Stimulated activated naive B cell treated with anti-CD40 and anti-IgM and Interleukin-4, amounts not matched to agents 10 μg/mL and 1 μg/mL and 100 μg/mL, for 72 hours (primary cell): ENCODE data around the gene ARFGEF3.
"Not testable (repeated sequence)": the region's sequence is repeated elsewhere in the genome, so short reads cannot be mapped to it uniquely, and the experiment has no call there.

Experiments used
- ATAC-seq, 2 donors: fragments of 150-1000 bp; cut with Tn5 transposase; replicated peaks; 2 replicates each; pipeline ENCODE4 v1.10.0; 2021; ENCODE audit warnings: moderate library complexity in 1 of 2
- DNase-seq: peaks from one replicate; pipeline ENCODE4 v3.0.0; 2021
- H3K27ac Mint-ChIP-seq: one replicate; pipeline ENCODE4 v1.8.0; 2022; ENCODE audit warnings: mild to moderate bottlenecking, mixed read lengths
- H3K27me3 Mint-ChIP-seq, 2 donors: one replicate each; pipeline ENCODE4 v1.8.0; 2022; ENCODE audit warnings: mixed read lengths in 2 of 2
- H3K36me3 Mint-ChIP-seq, 2 donors: one replicate each; pipeline ENCODE4 v1.8.0; 2022; ENCODE audit warnings: mixed read lengths in 2 of 2, mild to moderate bottlenecking in 1 of 2
- H3K4me1 Mint-ChIP-seq, 2 donors: one replicate each; pipeline ENCODE4 v1.8.0; 2022; ENCODE audit warnings: mixed read lengths in 2 of 2, mild to moderate bottlenecking in 1 of 2
- H3K4me3 Mint-ChIP-seq, 2 donors: one replicate each; pipeline ENCODE4 v1.8.0; 2022; ENCODE audit warnings: mild to moderate bottlenecking in 2 of 2, mixed read lengths in 2 of 2, moderate library complexity in 1 of 2
- H3K9me3 Mint-ChIP-seq, 2 donors: one replicate each; pipeline ENCODE4 v1.8.0; 2022; ENCODE audit warnings: mixed read lengths in 2 of 2, mild to moderate bottlenecking in 1 of 2

Gene ARFGEF3

DNA sequence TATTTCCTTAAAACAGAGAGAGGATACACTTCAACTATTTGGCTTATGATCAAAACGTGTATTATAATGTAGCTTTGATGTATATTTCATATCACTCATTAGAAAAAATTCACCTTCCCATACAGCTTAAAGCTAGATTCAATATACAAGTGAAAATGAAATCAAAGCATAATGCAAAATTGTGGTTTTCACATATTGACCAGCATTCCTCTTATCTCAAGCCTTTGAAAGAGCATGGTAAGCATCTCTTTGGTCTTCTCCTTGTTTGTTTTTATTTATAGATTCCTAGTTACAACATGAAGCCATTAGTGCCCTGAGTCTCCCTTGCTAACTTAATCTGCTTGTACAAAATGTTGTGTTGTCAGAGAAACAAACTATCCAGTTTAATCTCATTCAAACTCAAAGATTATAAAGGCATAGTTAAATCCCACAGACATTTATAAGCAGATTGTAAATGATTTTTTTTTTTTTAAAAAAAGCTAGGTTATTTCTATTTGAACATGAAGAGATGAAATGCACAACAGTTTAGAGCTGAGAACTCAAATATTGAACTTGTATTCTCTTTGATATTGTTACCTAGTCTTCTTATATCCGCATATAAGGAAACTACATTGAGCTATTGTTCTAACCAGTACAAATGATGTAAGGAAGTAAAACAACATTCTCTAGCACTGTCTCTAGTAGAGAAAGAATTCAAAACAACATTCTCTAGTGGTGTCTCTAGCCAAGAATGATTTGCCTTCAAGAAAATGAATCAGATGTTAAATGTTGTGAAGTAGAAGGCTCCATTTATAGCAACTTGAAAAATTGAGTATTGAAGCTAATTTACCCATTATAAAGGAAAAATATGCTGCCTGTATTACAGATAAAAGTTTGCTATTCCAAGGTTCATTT, 184.8 kb downstream of the ARFGEF3 start:
- H3K27me3 Mint-ChIP-seq = peaks cover 11 to 12% of the 10 kb centered on the region in 2 donors
- DNase-seq = no peak

DNA sequence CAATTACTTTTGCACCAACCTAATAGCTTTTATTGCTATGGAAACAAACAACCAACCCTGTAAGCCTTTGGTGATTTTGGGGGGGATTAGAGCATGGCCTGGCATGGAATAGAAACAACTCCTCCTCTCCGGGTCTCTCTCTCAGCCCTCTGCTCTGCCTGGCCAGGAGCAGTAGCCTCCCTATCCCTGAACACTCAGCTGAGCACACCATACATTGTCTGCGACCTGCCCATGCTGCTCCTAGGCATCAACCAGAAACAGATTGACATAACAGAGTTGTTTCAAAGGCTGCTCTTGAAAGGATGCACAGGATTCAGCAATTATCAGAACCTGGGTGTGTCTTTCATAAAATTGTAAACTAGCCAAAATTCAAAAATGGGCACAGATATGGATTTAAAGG, 186.1 kb downstream of the ARFGEF3 start:
- Mint-ChIP-seq H3K27ac (no peak overlapping the region), H3K9me3 (no peaks in the 10 kb centered on the region), H3K4me1 (no peaks in the 10 kb centered on the region), H3K27me3 (peaks cover 14 to 15% of the 10 kb centered on the region in 2 donors), H3K4me3 (no peak overlapping the region), H3K36me3 (no peaks in the 10 kb centered on the region)
- no peak for ATAC-seq
- no peak for DNase-seq

More for the DNA sequence above, 184.8 kb downstream of the ARFGEF3 start:
- Mint-ChIP-seq H3K36me3 (no peaks in the 10 kb centered on the region), H3K9me3 (no peaks in the 10 kb centered on the region), H3K27ac (no peak overlapping the region), H3K4me1 (no peaks in the 10 kb centered on the region), H3K4me3 (no peak overlapping the region)
- ATAC-seq = no peak

DNA sequence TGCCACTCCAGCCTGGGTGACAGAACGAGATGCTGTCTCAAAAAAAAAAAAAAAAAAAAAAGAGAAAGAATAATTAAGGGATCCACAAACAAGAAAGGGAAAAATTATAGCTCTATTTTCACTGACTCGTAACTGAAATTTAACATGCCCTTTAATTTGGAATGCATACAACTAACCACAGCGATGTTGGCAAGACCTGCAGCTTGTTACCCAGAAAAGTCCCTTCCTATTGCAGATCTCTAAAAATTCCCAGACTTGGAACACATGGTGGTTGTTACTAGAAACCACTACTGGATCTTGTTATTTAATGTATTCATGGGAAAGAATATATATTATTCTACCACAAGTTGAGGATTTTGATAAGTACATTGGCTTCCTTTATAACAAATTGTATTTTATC, 188.2 kb downstream of the ARFGEF3 start:
- H3K36me3 Mint-ChIP-seq = no peaks in the 10 kb centered on the region

DNA sequence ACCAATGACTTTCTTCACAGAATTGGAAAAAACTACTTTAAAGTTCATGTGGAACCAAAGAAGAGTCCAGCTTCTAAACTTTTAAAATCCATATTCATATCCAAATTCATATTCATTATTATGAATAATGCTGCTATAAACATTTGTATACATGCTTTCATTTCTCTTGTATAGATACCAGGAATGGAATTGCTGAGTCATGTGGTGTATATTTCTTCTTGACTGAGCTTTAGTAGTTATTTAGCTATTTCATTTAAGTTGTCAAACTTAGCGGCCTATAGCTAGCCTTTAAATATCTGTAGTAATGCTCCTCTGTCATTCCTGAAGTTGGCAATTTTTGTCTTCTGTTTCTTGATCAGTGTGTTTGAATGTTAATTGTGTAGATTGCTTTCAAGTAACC, 196.2 kb downstream of the ARFGEF3 start:
- H3K9me3 Mint-ChIP-seq = peaks cover 0 to 3% of the 10 kb centered on the region in 2 donors
- no peaks in the 10 kb centered on the region for H3K4me1 Mint-ChIP-seq
- H3K36me3 Mint-ChIP-seq = no peaks in the 10 kb centered on the region
- no peak for ATAC-seq
- DNase-seq = no peak
- H3K27me3 Mint-ChIP-seq = peaks cover 26 to 33% of the 10 kb centered on the region in 2 donors
- H3K27ac Mint-ChIP-seq = no peak overlapping the region
- H3K4me3 Mint-ChIP-seq = no peak overlapping the region

More for the DNA sequence above, 188.2 kb downstream of the ARFGEF3 start:
- no peaks in the 10 kb centered on the region for H3K9me3 Mint-ChIP-seq
- H3K27ac Mint-ChIP-seq = no peak overlapping the region
- peaks cover 21 to 24% of the 10 kb centered on the region in 2 donors for H3K27me3 Mint-ChIP-seq
- no peaks in the 10 kb centered on the region for H3K4me1 Mint-ChIP-seq
- no peak overlapping the region for H3K4me3 Mint-ChIP-seq
- DNase-seq = no peak
- no peak for ATAC-seq

DNA sequence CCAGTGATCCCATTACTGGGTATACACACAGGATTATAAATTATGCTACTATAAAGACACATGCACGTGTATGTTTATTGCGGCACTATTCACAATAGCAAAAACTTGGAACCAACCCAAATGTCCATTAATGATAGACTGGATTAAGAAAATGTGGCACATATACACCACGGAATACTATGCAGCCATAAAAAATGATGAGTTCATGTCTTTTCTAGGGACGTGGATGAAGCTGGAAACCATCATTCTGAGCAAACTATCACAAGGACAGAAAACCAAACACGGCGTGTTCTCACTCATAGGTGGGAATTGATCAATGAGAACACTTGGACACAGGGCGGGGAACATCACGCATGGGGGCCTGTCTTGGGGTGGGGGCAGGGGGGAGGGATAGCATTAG, 206.9 kb downstream of the ARFGEF3 start:
- peaks cover 37 to 39% of the 10 kb centered on the region in 2 donors for H3K27me3 Mint-ChIP-seq
- H3K4me1 Mint-ChIP-seq, H3K4me3 Mint-ChIP-seq, H3K27ac Mint-ChIP-seq, DNase-seq, ATAC-seq, H3K9me3 Mint-ChIP-seq, H3K36me3 Mint-ChIP-seq: not testable (repeated sequence)

DNA sequence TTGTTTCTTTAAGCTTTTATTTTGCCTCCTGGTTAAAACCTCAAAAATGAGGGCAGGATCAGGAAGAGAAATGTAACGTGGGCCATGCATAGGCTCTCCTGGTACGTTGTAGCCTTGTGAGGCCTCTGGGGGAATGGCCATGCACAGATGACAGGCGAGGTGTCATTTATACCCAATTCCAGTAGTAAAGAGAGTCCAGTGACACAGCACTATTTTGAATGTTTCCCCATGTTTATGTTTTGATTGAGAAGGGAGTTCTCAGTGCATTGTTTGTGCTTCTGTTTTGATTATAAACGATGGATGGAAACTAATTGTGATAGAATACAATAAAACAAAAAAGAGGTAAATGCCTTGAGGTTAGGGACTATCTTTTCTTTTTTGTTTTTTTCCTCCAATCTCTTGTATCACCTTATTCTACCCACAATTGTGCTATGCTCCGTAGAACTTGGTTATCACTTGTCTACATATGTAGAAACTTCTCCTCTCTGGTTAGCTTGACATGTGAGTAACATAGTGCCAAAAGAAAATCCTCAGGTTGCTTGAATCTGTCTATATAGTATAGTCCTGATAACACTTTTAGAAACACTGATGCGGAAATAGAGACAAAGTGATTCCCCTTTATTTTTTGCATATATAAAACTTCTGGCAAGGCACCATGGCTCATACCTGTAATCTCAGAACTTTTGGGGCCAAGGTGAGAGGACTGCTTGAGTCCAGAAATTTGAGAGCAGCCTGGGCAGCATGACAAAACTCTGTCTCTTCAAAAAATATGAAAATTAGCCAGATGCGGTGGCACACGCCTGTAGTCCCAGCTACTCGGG, 209.1 kb downstream of the ARFGEF3 start:
- ATAC-seq (no peak), DNase-seq (no peak)
- peaks cover 20 to 21% of the 10 kb centered on the region in 2 donors for H3K27me3 Mint-ChIP-seq
- peaks cover 4 to 5% of the 10 kb centered on the region in 2 donors for H3K9me3 Mint-ChIP-seq
- no peaks in the 10 kb centered on the region for H3K4me1 Mint-ChIP-seq
- H3K27ac Mint-ChIP-seq = no peak overlapping the region
- H3K4me3 Mint-ChIP-seq = no peak overlapping the region
- peaks cover 0 to 2% of the 10 kb centered on the region in 2 donors for H3K36me3 Mint-ChIP-seq

DNA sequence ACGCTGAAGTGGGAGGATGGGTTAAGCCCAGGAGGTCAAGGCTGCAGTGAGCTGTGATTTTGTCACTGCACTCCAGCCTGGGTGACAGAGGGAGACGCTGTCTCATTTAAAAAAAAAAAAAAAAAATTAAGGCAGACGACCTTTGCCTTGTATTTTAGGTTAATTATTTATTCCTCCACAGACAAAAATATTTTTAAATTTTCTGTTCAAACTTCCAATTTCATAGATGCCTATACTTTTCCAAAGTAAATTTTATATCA, 209.6 kb downstream of the ARFGEF3 start:
- peaks cover 0 to 2% of the 10 kb centered on the region in 2 donors for H3K36me3 Mint-ChIP-seq
- no peak for ATAC-seq
- no peak overlapping the region for H3K27ac Mint-ChIP-seq
- H3K9me3 Mint-ChIP-seq = peaks cover 4 to 5% of the 10 kb centered on the region in 2 donors
- DNase-seq = no peak
- H3K27me3 Mint-ChIP-seq = peaks cover 15 to 16% of the 10 kb centered on the region in 2 donors
- H3K4me1 Mint-ChIP-seq = no peaks in the 10 kb centered on the region
- H3K4me3 Mint-ChIP-seq = no peak overlapping the region

DNA sequence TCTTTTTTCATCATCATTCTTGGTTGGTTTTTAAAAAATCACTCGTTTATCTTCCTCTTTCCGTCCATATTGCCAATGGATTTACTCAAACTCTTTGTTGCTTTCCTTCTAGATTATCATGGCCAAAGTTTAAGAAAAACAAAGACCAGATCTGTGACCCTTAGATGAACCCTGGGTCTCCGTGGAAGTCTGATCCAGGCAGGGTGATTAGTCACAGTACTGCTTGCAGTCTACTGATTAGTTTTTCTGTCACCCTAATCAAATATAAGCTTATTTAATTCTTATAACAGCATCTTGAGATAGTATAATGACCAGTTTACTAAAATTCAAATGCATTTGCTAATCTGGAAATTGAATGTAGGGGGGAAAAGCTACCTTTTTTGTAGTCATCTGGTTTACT, 210.0 kb downstream of the ARFGEF3 start:
- Mint-ChIP-seq H3K9me3 (peaks cover 4 to 5% of the 10 kb centered on the region in 2 donors), H3K27ac (no peak overlapping the region), H3K36me3 (peaks cover 0 to 2% of the 10 kb centered on the region in 2 donors), H3K4me1 (no peaks in the 10 kb centered on the region), H3K27me3 (peaks cover 12 to 13% of the 10 kb centered on the region in 2 donors), H3K4me3 (no peak overlapping the region)
- DNase-seq (no peak), ATAC-seq (no peak)

DNA sequence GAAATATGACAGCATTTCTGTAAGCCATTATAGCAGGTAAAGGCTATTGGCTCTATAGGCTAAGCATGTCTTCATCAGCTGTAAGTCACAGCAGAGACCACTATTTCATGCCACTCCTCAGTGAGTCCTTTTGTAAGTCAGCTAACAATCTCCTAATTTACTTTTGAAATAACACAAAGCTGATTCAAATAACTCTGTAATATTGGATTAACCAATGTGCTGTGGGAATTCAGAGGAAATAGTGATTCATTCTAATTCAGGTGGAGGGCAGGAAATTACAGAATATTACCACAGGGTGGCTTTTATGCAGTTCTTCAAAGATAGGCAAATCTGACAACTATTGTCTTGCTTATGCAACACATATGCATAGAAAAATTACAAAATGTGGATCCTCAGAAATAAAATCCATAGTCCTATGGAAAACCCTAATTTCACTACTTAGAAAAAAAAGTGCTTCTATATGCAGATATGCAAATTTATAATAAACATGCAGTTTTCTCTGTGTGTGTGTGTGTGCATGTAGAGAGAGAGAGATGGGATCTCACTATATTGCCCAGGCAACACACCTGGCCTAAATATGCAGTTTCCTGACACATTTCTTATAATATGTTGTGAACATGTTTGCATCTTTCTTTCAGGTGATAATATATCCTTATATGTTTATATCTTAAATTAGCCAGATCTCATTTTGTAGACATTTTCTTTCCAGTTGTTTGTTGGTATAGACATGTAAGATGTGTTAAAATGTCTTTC, 211.1 kb downstream of the ARFGEF3 start:
- H3K27me3 Mint-ChIP-seq = peaks cover under 1 to 3% of the 10 kb centered on the region in 2 donors
- no peak overlapping the region for H3K27ac Mint-ChIP-seq
- H3K4me3 Mint-ChIP-seq = no peak overlapping the region
- no peaks in the 10 kb centered on the region for H3K9me3 Mint-ChIP-seq
- no peaks in the 10 kb centered on the region for H3K4me1 Mint-ChIP-seq
- ATAC-seq (no peak), DNase-seq (no peak)
- H3K36me3 Mint-ChIP-seq = no peaks in the 10 kb centered on the region

DNA sequence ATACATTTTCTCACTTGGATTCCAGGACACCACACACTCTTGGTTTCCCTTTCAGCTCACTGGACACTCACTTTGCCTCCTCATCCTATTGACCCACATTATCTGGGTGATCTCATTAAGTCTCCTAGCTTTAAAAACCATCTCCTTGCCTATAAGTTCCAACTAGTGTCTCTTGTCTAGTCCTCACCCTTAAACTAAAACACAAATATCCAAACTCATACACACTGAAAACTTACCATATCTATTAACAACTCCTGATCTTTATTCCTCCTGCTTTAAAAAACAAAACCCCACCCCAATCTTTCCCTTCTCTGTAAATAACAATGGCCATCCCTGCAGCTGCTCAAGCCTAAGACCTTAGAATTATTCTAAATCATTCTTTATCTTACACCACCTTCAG, 212.5 kb downstream of the ARFGEF3 start:
- no peak for ATAC-seq
- DNase-seq = no peak
- Mint-ChIP-seq H3K4me1 (no peaks in the 10 kb centered on the region), H3K36me3 (no peaks in the 10 kb centered on the region), H3K4me3 (no peak overlapping the region), H3K9me3 (no peaks in the 10 kb centered on the region), H3K27ac (no peak overlapping the region), H3K27me3 (no peaks in the 10 kb centered on the region)

DNA sequence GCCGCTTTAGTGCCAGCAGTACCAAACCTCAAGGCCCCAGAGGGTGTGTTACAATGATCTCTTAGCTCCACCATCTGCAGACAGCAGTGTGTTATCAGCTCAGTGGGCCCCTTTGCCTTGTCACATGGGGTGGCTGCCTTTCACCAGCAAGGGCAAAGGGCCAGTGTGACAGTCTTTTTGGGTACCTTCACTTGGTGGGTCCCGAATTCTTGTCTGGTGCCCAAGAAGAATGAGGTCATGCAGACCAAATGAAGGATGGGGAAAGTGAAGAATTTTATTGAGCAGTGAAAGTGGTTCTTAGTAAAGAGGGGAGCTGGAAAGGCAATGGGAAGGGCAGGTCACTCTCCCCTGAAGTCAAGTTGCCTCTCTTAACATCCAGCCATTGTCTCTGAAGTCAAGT, 213.1 kb downstream of the ARFGEF3 start:
- Mint-ChIP-seq H3K27me3 (no peaks in the 10 kb centered on the region), H3K9me3 (no peaks in the 10 kb centered on the region), H3K4me3 (no peak overlapping the region), H3K4me1 (no peaks in the 10 kb centered on the region), H3K36me3 (no peaks in the 10 kb centered on the region), H3K27ac (no peak overlapping the region)
- DNase-seq = no peak
- ATAC-seq = no peak

DNA sequence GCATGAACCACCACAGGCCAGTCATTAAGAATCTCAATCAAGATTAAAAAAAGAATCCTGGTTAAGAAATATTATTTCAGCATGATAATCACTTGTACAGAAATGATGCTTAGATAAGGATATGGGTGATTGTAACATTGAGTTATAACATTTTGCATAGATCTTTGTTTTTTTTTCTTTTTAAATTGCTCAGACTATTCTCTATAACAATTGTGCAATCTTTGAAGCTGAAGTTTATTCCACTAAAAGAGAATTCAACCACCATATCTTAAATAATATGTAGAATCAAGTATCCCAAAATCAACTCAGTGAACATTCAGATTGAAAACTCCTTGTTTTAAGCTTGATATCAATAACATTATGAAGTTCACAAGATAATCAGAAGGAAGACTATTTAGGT, 215.3 kb downstream of the ARFGEF3 start:
- DNase-seq = no peak
- Mint-ChIP-seq H3K27me3 (no peaks in the 10 kb centered on the region), H3K27ac (no peak overlapping the region), H3K4me3 (no peak overlapping the region), H3K36me3 (no peaks in the 10 kb centered on the region), H3K9me3 (no peaks in the 10 kb centered on the region), H3K4me1 (no peaks in the 10 kb centered on the region)
- ATAC-seq = no peak

DNA sequence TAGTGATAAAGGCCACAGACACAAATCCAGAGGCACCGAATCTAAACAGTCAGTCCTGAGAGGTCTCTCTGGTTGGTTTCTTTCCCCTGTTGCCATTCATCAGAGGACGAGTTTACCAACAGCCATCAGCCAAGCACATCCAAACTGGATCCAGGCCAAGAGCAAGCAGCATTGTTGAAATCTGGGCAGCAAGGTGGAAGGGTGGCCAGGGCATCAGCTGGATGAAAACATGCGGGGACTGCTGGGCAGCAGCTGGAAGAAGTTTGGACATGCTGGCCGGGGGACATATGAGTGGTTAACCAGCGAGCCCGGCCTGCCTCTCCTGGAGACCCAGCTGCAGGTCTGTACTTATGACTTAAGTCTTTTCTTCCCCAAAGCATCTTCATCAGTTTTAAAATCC, 216.1 kb downstream of the ARFGEF3 start, which contains the start of gene SMIM28:
Gene SMIM28, plus strand, starts transcription at position 62 of the 400 bp plus-strand sequence. Its CDS starts 168 bp downstream, at position 230.
- Mint-ChIP-seq H3K9me3 (no peaks in the 10 kb centered on the region), H3K27me3 (peaks cover 0 to 5% of the 10 kb centered on the region in 2 donors), H3K4me1 (no peaks in the 10 kb centered on the region), H3K27ac (no peak within 1 kb of the TSS), H3K36me3 (no peaks in the 10 kb centered on the region), H3K4me3 (no peak within 1 kb of the TSS)
- DNase-seq = no peak
- no peak for ATAC-seq

DNA sequence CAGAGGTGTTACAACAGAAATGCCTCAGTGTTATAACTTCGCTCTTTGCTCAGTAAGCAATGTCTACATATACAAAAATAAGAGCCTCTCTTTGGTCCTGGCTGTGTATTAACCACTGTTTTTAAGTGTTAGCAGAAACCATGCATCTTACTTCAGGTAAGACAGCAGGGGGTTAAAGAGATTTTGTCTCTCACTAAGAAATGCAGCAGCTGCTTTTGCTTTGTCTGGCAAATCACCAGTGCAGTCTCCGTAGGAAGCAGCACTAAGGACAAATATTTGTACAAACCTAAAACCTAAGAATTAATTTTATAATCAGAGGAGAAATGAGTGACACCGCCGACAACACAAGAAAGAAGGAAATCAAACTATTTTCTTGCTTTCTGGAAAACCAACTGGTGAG, 216.7 kb downstream of the ARFGEF3 start:
- Mint-ChIP-seq H3K36me3 (no peaks in the 10 kb centered on the region), H3K4me1 (no peaks in the 10 kb centered on the region), H3K27ac (no peak overlapping the region), H3K27me3 (peaks cover 0 to 5% of the 10 kb centered on the region in 2 donors), H3K9me3 (no peaks in the 10 kb centered on the region), H3K4me3 (no peak overlapping the region)
- DNase-seq (no peak), ATAC-seq (no peak)
